ENCODE measurements around the gene IFT27.

IFT27 gene

GRCh38 chr22:36715647-36716046, 60.3 kb downstream of the IFT27 start:
- DNase-seq, result no peak

DNA sequence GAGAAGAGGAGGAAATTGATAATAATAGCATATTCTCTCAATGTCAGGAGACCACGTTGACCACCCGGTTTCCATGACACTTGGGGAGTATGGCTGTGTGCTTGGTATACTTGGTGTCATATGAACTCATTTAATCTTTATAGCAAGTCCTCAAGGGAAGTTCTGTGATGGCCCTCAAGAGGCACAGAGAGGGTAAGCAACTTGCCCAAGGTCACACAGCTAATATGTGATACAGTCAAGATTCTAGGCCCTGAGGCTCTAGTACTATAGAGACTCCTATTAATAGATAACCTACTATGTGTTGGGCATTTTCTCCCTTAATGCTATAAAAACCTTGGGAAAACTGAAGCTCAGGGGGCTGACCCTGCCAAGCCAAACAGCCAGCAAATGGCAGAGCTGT, 61.8 kb downstream of the IFT27 start:
- DNase-seq, result no peak

DNA sequence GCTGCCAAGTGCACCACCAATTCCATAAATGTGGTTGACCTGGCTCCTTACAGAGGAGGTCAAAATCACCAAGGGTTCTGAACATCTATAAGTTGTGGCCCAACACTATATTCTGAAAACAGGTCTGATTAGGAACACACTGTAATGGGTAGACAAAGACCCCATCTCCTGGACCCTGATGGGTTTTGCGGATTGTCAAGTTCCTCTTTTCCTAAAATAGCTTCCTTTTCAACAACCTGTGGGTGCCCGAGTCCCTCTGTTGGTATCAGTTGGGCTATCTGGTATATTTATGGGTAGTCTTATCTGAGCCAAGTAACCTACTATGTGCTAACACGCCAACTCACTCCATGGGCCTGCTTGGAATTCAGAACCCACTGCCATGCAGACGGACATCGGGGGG, 62.5 kb downstream of the IFT27 start:
- no peak for DNase-seq

Data from 8988T (cell line).